ENCODE data around the gene RORB.

DNA sequence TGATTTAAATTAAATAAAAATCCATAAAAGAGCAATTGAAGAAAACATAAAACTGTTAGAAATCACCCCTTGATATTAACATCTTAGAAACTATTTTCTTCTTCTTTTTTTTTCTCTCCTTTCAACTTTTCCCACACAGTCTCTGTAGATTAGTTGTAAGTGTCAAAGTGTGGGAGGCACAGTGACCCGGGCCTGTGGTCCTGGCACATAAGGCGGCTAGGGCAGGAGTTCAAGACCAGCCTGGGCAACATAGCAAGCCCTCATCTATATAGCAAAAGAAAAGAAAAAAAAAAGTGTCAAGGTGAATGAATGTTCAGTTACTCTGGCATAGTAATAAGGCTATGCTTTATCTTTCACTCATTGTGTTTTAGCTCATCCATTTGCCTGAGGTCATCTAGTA is 14.2 kb downstream of the RORB start:
- TF ChIP-seq POLR2AphosphoS5 (IDR thresholded peaks at IDR 0.05) (no peak), CTCF (IDR thresholded peaks at IDR 0.05) (no peak), POLR2A (IDR thresholded peaks at IDR 0.05) (no peak), EP300 (IDR thresholded peaks at IDR 0.05) (no peak)

All from gastroesophageal sphincter (tissue), 3 donors.